ENCODE measurements around the gene ZFR2. TPM values are rescaled to one million over a fixed set of nuclear protein-coding genes. Genes with fewer than 3 reads are reported as not detected.

ZFR2 gene
- total RNA-seq, 1 donor = not detected

DNA sequence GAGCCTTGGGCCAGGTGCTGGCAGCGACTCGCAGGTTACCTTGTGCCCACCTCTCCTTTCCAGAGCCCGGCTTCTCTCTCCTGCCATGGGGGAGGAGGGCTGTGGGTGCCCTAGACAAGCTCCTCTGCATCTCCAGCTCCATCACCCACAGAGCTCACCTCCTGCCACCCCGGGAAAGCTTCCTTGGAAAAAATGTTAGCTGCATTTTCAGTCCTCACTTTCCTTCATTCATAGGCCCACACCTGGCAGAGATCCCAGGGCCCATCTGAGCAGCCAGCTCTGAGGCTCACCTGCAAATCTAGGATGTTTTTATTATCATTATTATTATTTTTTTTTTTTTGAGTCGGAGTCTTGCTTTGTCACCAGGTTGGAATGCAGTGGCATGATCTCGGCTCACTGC lies 36.8 kb downstream of the ZFR2 start:
- DNase-seq (ENCODE audit: low read depth) = no peak
- TF ChIP-seq, protein P1, sequence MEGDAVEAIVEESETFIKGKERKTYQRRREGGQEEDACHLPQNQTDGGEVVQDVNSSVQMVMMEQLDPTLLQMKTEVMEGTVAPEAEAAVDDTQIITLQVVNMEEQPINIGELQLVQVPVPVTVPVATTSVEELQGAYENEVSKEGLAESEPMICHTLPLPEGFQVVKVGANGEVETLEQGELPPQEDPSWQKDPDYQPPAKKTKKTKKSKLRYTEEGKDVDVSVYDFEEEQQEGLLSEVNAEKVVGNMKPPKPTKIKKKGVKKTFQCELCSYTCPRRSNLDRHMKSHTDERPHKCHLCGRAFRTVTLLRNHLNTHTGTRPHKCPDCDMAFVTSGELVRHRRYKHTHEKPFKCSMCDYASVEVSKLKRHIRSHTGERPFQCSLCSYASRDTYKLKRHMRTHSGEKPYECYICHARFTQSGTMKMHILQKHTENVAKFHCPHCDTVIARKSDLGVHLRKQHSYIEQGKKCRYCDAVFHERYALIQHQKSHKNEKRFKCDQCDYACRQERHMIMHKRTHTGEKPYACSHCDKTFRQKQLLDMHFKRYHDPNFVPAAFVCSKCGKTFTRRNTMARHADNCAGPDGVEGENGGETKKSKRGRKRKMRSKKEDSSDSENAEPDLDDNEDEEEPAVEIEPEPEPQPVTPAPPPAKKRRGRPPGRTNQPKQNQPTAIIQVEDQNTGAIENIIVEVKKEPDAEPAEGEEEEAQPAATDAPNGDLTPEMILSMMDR (IDR thresholded peaks at IDR 0.05; ENCODE audit: insufficient read depth, low read length) = no peak
- H3K4me3 ChIP-seq (ENCODE audit: low read depth, low read length) = no peak overlapping the region

DNA sequence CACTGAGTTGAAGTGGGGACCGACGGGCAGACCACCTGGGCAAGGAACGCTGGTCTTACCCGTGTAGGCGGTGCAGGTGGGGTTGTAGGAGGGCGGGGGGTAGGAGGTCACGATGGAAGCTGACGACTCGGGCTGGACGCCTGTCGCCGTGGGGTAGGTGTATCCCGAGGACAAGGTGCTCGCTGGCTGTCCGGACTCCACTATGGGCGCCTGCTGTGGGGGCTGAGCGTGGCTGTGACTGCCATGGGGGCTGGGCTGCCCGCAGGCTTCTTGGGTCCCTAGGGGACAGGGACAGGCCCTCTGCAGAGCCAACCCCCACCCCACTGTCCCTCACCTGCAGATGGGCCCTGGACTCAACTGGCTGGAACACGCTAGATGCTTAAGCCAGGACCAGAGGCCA lies 37.2 kb downstream of the ZFR2 start:
- no peak for DNase-seq (ENCODE audit: low read depth)
- TF ChIP-seq, protein P1 (IDR thresholded peaks at IDR 0.05; ENCODE audit: insufficient read depth, low read length) = no peak

DNA sequence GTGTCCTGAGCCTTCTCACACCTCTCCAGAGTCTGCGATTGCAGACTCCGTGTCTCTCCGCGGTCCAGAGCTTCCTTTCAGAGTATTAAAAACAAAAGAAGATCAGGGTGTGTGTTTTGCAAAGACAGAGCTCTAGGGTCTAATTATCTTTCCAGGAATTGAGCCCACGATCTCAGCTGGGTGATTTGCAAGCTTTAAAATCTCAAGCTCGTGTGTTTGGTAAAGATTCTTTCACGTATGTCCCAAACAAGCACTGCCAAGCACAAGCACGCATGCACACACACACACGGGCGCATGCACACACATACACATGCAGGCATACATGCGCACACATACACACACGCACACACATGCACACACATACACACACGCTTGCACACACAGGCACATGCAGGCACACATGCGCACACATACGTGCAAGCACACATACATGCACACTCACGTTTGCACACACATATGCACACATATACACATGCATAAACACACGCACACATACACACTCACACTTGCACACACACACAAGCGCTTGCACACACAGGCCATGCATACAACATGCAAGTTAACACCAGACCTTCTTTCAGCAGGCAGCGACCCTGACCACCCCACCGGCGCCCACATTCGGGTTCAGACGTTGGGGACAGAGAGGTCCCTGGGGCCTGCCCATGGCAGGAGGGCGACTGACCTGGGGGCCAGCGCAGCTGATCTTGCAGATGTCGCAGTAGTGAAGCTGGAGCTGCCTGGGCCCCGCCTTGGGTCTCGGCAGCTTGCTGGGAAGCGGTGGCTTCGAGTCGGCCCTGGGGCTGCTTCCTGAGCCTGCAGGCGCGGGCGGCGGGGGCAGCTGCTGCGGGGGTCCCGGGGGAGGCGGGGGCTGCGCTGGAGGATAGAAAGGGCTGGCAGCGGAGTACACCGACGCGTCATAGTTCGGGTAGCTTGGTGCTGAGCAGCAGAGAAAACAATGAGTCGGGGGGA lies 37.9 kb downstream of the ZFR2 start:
- DNase-seq (ENCODE audit: low read depth) = no peak
- H3K4me3 ChIP-seq (ENCODE audit: low read depth, low read length) = no peak overlapping the region
- TF ChIP-seq, protein P1 (IDR thresholded peaks at IDR 0.05; ENCODE audit: insufficient read depth, low read length) = no peak

More for the DNA sequence above, 37.2 kb downstream of the ZFR2 start:
- no peak overlapping the region for H3K4me3 ChIP-seq (ENCODE audit: low read depth, low read length)

DNA sequence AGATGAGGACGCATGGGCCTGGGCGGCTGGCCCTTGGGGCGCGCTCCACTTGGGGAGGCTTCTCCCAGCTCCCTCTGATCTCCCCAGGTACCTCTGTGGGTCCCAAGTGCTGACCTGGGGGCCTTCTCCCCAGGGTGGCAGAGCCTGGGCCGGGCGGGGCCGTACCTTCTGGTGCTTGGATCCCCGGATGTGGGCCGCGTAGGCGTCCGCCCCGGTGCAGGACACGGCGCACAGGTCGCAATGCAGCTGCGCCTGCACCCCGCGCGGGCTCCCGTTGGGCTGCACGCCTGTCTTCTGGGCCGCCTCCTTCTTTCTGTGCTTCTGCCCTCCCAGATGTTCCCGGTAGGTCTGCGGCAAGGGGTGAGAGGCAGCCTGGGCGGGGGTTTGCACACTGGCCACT lies 41.5 kb downstream of the ZFR2 start:
- TF ChIP-seq, protein P1 (IDR thresholded peaks at IDR 0.05; ENCODE audit: insufficient read depth, low read length) = no peak
- no peak overlapping the region for H3K4me3 ChIP-seq (ENCODE audit: low read depth, low read length)
- DNase-seq (ENCODE audit: low read depth) = no peak

DNA sequence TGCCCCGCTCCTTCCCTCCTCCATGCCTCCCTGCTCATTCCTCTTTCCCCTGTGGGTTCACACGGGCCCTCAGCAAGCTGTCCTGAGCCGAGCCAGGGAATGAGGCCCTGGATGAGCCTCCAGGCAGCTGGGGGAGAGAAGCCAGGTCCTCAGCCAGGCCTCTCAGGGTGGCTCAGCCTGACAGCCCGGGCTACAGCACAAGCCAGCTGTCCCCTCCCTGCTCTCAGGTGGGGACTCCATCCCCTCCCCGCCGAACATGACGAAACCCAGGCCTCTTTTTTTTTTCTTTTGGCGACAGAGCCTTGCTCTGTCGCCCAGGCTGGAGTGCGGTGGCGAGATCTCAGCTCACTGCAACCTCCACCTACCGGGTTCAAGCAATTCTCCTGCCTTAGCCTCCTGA lies 42.7 kb downstream of the ZFR2 start:
- TF ChIP-seq, protein P1 (IDR thresholded peaks at IDR 0.05; ENCODE audit: insufficient read depth, low read length) = no peak
- no peak overlapping the region for H3K4me3 ChIP-seq (ENCODE audit: low read depth, low read length)
- DNase-seq (ENCODE audit: low read depth) = no peak

DNA sequence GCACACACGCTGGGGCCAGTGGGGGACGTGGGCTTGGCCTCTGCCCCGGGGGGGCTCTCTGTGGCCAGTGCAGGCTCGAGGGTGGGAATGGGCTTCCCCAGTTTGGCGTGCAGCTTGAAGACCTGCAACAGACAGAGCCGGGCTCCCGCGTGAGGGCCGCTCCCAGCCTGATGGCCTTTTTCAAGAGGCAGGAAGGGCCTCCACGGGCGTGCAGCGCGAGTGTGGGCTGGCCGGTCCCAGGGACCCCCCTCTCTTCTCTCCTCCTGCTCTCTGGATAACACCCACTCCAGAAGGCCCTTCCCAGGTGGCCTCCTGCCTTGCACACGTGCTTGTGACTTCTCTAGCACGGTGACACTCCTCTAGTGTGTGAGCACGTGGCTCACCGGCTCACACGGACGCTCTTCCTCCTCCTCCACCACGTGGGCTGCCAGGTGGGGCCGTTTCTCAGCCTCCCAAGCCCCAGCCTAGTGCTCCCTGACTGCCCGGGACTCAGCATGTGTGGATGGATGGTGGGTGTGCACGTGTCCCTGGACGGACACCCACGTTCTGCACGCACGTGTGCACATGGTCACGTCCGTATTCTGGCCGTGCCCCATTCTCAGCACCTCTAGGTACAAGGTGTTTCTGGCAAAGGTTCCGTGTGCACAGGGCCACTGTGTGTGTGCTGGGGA lies 43.4 kb downstream of the ZFR2 start:
- TF ChIP-seq, protein P1 (IDR thresholded peaks at IDR 0.05; ENCODE audit: insufficient read depth, low read length) = no peak
- no peak overlapping the region for H3K4me3 ChIP-seq (ENCODE audit: low read depth, low read length)
- no peak for DNase-seq (ENCODE audit: low read depth)

Measured in fibroblast of the aortic adventitia (primary cell).